Lung (tissue), 12 donors: ENCODE data around the gene FOXK1. TPM values are rescaled to one million over a fixed set of nuclear protein-coding genes. Genes with fewer than 3 reads are reported as not detected.
A peak's percentile ranks its signal among the peaks of the same experiment; 100 is the strongest.

Source experiments
- ATAC-seq: fragments of 200-7000 bp; cut with Tn5 transposase; one replicate; pipeline ENCODE4 v1.9.1; 2020; ENCODE audit warnings: moderate number of reproducible peaks; ENCODE audit not compliant: insufficient read depth, low FRiP score
- DNase-seq, 3 donors: peaks; one replicate each; pipeline ENCODE4 v3.0.0-alpha.2; 2013 to 2017
- H3K27ac ChIP-seq, 2 donors: one replicate each; pipeline ENCODE4 v1.5.1; 2013; ENCODE audit warnings: mild to moderate bottlenecking in 2 of 2, moderate library complexity in 2 of 2, control low read depth in 1 of 2, inconsistent platforms in 1 of 2, low read depth in 1 of 2, low read length in 1 of 2
- H3K27me3 ChIP-seq, 3 donors: one replicate each; pipeline ENCODE4 v1.5.1; 2013; ENCODE audit warnings: low read length in 2 of 3; ENCODE audit not compliant: control insufficient read depth in 3 of 3, insufficient read depth in 3 of 3
- H3K36me3 ChIP-seq, 4 donors: one replicate each; pipeline ENCODE4 v1.5.1; 2013; ENCODE audit warnings: low read length in 4 of 4, mild to moderate bottlenecking in 1 of 4, moderate library complexity in 1 of 4; ENCODE audit not compliant: control insufficient read depth in 4 of 4, insufficient read depth in 4 of 4
- H3K4me1 ChIP-seq, 5 donors: one replicate each; pipeline ENCODE4 v1.5.1; 2013; ENCODE audit warnings: low read length in 5 of 5, mild to moderate bottlenecking in 2 of 5, moderate library complexity in 1 of 5; ENCODE audit not compliant: control insufficient read depth in 5 of 5, insufficient read depth in 5 of 5
- H3K4me3 ChIP-seq: one replicate; pipeline ENCODE4 v1.5.1; 2013; ENCODE audit warnings: mild to moderate bottlenecking, control low read depth, moderate library complexity
- H3K9ac ChIP-seq, 2 donors: one replicate each; pipeline ENCODE4 v1.5.1; 2013; ENCODE audit warnings: low read length in 2 of 2, control low read depth in 1 of 2; ENCODE audit not compliant: insufficient read depth in 1 of 2
- H3K9me3 ChIP-seq, 4 donors: one replicate each; pipeline ENCODE4 v1.5.1; 2013; ENCODE audit warnings: low read length in 3 of 4, mild to moderate bottlenecking in 1 of 4, moderate library complexity in 1 of 4; ENCODE audit not compliant: control insufficient read depth in 4 of 4, insufficient read depth in 3 of 4
- WGBS, 2 donors: extraction: QIAGEN DNeasy Blood & Tissue Kit; methylation state at CpG; one replicate each; pipeline ENCODE4 v1.1.7; 2013; 5-methylcytosine and 5-hydroxymethylcytosine counted together
- polyA plus RNA-seq, 2 donors: library from polyadenylated mRNA; stranded (reverse); fragments of 200-250 nt; gene quantifications; one replicate each; pipeline ENCODE4 v1.2.1, GENCODE V29; 2013
- total RNA-seq, 2 donors: library from RNA; depleted of rRNA in 1 of 2; stranded (reverse); fragments of >200 nt in 1 of 2; gene quantifications; one replicate each; pipeline ENCODE4 v1.2.1, GENCODE V29; 2014 to 2021
- TF ChIP-seq, protein P1 (sequence below): IDR thresholded peaks from 2 replicates; pipeline ENCODE4 v1.5.1; 2012; ENCODE audit warnings: mild to moderate bottlenecking; ENCODE audit errors: control extremely low read depth, extremely low read depth
- donor health status: control.
- donor health status: control.
- donor health status: Bipolar disorder and iron deficiency.
- donor health status: healthy.
- donor health status: DM: yes; HTN: yes; CAD: no.

Gene FOXK1
- total and polyA plus RNA-seq, 4 donors: 6.4 to 36.2 (median 14.3) TPM

DNA sequence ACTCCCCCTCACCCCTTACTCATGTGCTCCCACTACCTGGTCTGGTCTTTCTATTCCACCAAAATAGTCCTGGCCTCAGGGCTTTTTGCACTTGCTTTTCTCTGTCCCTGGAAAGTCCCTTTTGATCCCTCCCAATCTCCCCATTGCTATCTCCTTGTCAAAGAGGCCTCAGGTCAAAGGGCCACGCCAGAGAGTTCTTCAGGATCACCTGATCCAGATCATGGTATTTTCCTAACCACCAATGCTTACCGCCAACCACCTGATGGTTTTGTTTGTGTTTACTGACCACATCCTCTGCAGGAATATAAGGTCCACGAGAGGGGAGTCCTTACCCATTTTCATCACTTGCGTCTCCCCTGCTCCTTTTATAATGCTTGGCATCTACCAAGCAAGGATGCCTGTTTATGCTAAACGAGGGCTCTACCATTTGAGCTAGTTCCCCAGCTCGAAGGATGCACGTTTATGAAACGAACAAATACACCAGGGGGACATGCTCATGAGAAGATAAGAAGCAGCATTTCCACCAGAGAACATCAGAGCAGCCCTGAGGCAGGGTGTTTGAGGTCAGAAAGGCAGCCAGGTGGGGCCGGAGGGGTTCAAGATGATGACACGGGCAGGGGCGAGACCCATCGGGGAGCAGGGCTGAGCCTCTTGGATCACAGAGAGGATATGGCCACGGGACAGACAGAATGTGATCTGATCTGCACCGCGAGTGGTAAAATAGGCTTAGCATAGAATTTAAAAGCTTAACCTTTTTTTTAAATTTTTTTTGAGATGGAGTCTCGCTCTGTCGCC is 43.1 kb upstream of the FOXK1 start:
- no peak for ATAC-seq
- Histone ChIP-seq H3K27me3 (no peaks in the 10 kb centered on the region), H3K9me3 (no peaks in the 10 kb centered on the region), H3K4me1 (peaks cover 0 to 6% (median 0%) of the 10 kb centered on the region in 5 donors), H3K9ac (no peak overlapping the region), H3K36me3 (no peaks in the 10 kb centered on the region), H3K27ac (no peak overlapping the region), H3K4me3 (no peak overlapping the region)
- no peak for DNase-seq
- 78 to 86% methylated on average over 17 of the region's 17 CpGs for whole genome bisulfite sequencing, 2 donors
- TF ChIP-seq, protein P1, sequence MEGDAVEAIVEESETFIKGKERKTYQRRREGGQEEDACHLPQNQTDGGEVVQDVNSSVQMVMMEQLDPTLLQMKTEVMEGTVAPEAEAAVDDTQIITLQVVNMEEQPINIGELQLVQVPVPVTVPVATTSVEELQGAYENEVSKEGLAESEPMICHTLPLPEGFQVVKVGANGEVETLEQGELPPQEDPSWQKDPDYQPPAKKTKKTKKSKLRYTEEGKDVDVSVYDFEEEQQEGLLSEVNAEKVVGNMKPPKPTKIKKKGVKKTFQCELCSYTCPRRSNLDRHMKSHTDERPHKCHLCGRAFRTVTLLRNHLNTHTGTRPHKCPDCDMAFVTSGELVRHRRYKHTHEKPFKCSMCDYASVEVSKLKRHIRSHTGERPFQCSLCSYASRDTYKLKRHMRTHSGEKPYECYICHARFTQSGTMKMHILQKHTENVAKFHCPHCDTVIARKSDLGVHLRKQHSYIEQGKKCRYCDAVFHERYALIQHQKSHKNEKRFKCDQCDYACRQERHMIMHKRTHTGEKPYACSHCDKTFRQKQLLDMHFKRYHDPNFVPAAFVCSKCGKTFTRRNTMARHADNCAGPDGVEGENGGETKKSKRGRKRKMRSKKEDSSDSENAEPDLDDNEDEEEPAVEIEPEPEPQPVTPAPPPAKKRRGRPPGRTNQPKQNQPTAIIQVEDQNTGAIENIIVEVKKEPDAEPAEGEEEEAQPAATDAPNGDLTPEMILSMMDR: no peak

DNA sequence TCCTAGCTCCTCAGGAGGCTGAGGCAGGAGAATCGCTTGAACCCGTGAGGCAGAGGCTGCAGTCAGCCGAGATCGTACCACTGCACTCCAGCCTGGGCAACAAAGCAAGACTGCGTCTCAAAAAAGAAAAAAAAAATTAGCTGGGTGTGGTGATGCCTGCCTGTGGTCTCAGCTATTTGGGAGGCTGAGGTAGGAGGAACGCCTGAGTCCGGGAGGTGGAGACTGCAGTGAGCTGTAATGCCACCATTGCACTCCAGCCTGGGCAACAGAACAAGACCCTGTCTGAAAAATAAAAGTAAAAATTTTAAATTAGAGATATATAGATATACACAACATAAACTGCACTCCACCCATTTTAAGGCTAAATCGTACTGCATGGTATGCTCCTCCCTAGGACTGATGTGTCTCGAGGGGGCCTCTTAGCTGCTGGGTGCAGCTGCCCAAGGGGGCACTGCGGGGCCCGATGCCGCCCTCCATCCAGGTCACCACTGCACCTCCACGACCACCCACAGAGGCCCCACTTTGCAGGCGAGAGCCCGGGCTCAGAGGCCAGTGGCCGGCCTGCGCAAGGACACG is 40.9 kb upstream of the FOXK1 start:
- no peak for DNase-seq
- no peaks in the 10 kb centered on the region for H3K27me3 ChIP-seq
- peak overlapping the region; percentile 62 for H3K4me3 ChIP-seq
- H3K27ac ChIP-seq: peak overlapping the region; percentile 58 to 86
- H3K4me1 ChIP-seq: peaks cover 0 to 6% (median 0%) of the 10 kb centered on the region in 5 donors
- TF ChIP-seq, protein P1: no peak
- peak overlapping the region in 1 of 2 donors; percentile 23 for H3K9ac ChIP-seq
- 34% methylated on average over 18 of the region's 18 CpGs for WGBS, 2 donors
- no peaks in the 10 kb centered on the region for H3K9me3 ChIP-seq
- peak; percentile 12 for ATAC-seq
- H3K36me3 ChIP-seq: no peaks in the 10 kb centered on the region

DNA sequence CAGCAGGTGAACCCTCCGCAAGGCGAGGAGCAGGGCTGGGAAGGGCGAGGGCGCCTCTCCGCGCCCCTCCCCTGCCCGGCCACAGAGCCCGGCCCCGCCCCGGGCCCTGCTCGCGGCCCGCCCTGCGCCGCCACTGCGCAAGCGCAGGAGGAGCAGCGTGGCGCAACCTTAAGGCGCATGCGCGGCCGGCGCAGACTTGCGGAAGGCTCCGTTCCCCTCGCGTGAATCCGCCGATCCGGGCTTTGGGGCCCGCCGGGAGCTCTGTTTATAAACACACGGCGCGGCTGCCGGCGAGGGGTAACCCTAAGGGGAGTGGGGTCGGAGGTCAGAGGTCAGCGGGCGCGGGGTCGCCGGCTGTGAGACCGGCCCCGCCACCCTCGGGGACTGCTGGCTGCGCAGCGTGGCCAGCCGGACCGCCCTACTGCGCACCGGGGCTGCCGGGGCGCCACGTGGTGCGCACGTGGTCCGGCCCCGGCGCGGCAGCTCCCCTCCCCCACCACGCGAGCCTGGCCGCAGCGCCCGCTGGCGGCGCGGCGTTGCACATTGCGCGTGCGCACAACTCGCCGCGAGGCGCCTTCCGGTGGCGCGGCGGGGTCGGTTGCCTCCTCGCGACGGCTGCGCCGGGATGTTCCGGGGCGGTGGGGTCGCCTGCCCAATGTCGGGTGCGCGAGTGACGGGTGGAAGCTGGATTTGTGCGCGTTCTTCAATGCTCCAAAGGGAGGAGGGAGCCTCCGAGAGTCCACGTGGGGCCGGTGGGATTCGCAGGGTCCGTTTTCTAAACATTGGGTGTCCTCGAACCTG is 40.2 kb upstream of the FOXK1 start:
- H3K27ac ChIP-seq: peak overlapping the region; percentile 85 to 92
- H3K27me3 ChIP-seq: no peaks in the 10 kb centered on the region
- ATAC-seq: peak; percentile 96
- no peaks in the 10 kb centered on the region for H3K9me3 ChIP-seq
- no peaks in the 10 kb centered on the region for H3K36me3 ChIP-seq
- peak overlapping the region; percentile 78 for H3K4me3 ChIP-seq
- H3K9ac ChIP-seq: peak overlapping the region; percentile 37 to 82
- peak; percentile 96 to 98 (median 97) for DNase-seq
- TF ChIP-seq, protein P1: peak; percentile 38
- 0% methylated on average over 100 to 103 of the region's 103 CpGs for WGBS, 2 donors
- peaks cover 0 to 6% (median 0%) of the 10 kb centered on the region in 5 donors for H3K4me1 ChIP-seq
